ENCODE measurements around the gene KCNMB1.

- no peak for TF ChIP-seq CTCF (IDR thresholded peaks at IDR 0.05; ENCODE audit: insufficient read depth, low read length)
- TF ChIP-seq POLR2AphosphoS5 (IDR thresholded peaks at IDR 0.05; ENCODE audit: low read depth), result no peak
- no peak for TF ChIP-seq GABPA (IDR thresholded peaks at IDR 0.05; ENCODE audit: low read depth)
- no peak for TF ChIP-seq REST (IDR thresholded peaks at IDR 0.05; ENCODE audit: insufficient replicate concordance, low read depth)
Observed at GRCh38 chr5:170365831-170366230, 23.3 kb downstream of the KCNMB1 start.
